CD4-positive, alpha-beta T cell (primary cell): ENCODE measurements around the gene DAPK1. TPM values are rescaled to one million over a fixed set of nuclear protein-coding genes. Genes with fewer than 3 reads are reported as not detected.

Experiments
- ATAC-seq: fragments of 200-7000 bp; cut with Tn5 transposase; one replicate; pipeline ENCODE4 v1.10.0; 2022; ENCODE audit warnings: mild to moderate bottlenecking; ENCODE audit not compliant: poor library complexity
- CTCF ChIA-PET: fragments of 350-600 bp; sonication (Branson Sonifier 250); formaldehyde crosslinking; loops from one replicate; lab custom pipeline; 2021; ENCODE audit warnings: antibody characterized with exemption, inconsistent platforms; lab: Charles Lee
- POLR2A ChIA-PET: fragments of 350-600 bp; sonication (Branson Sonifier 250); formaldehyde crosslinking; loops from one replicate; lab custom pipeline; 2021; ENCODE audit warnings: antibody characterized with exemption, inconsistent platforms; lab: Charles Lee
- DNase-seq, 14 experiments: peaks; one replicate each; pipeline ENCODE4 v3.0.0-alpha.2; 2013 to 2020; ENCODE audit warnings: mixed read lengths in 2 of 14
- H3K27ac ChIP-seq, 2 donors: one replicate each; pipeline versions ENCODE4 v1.5.1 to v1.7.0; 2013; ENCODE audit warnings: low read length in 2 of 2, low read depth in 1 of 2, mild to moderate bottlenecking in 1 of 2
- H3K27me3 ChIP-seq, 2 experiments: 1 replicate in 1 of 2; 2 replicates in 1 of 2; pipeline versions ENCODE4 v1.6.1 to v1.7.0; 2013; ENCODE audit warnings: low read length in 2 of 2, control low read depth in 1 of 2, mild to moderate bottlenecking in 1 of 2, moderate library complexity in 1 of 2; ENCODE audit not compliant: insufficient read depth in 2 of 2, control insufficient read depth in 1 of 2
- H3K36me3 ChIP-seq: one replicate; pipeline ENCODE4 v1.6.1; 2013; ENCODE audit warnings: low read length, control low read depth; ENCODE audit not compliant: insufficient read depth
- H3K4me1 ChIP-seq: one replicate; pipeline ENCODE4 v1.6.1; 2013; ENCODE audit warnings: low read length, control low read depth; ENCODE audit not compliant: insufficient read depth
- H3K4me3 ChIP-seq: one replicate; pipeline ENCODE4 v1.5.1; 2013; ENCODE audit warnings: mild to moderate bottlenecking, low read length, moderate library complexity
- H3K9me3 ChIP-seq, 2 experiments: 1 replicate in 1 of 2; 2 replicates in 1 of 2; pipeline versions ENCODE4 v1.6.1 to v1.7.0; 2013; ENCODE audit warnings: low read length in 2 of 2, mild to moderate bottlenecking in 2 of 2, control low read depth in 1 of 2, moderate library complexity in 1 of 2; ENCODE audit not compliant: control insufficient read depth in 1 of 2, insufficient read depth in 1 of 2
- H3K27ac Mint-ChIP-seq: one replicate; pipeline ENCODE4 v1.8.0; 2020; ENCODE audit warnings: mixed read lengths
- H3K27me3 Mint-ChIP-seq: one replicate; pipeline ENCODE4 v1.8.0; 2021; ENCODE audit warnings: mixed read lengths
- H3K36me3 Mint-ChIP-seq: one replicate; pipeline ENCODE4 v1.8.0; 2021; ENCODE audit warnings: low read depth, mixed read lengths
- H3K4me1 Mint-ChIP-seq: one replicate; pipeline ENCODE4 v1.8.0; 2021; ENCODE audit warnings: low read depth, mixed read lengths
- H3K4me3 Mint-ChIP-seq: one replicate; pipeline ENCODE4 v1.8.0; 2020; ENCODE audit warnings: mild to moderate bottlenecking, mixed read lengths
- H3K9me3 Mint-ChIP-seq: one replicate; pipeline ENCODE4 v1.8.0; 2020; ENCODE audit warnings: mixed read lengths
- CTCF ChIP-seq: fragments of 200-600 bp; IDR thresholded peaks from one replicate; pipeline ENCODE4 v1.8.0; 2022; ENCODE audit warnings: antibody characterized with exemption, mild to moderate bottlenecking
- intact Hi-C, 2 experiments: fragments of 100-400 bp; cut with DNase I in 1 of 2; cut with micrococcal nuclease in 1 of 2; formaldehyde crosslinking; loops; one replicate each; pipeline versions ENCODE4 v1.15.1 to v1.9.0; 2023 to 2025; cut with DNase I, micrococcal nuclease
- total RNA-seq, 174 experiments: library from RNA in 2 of 174; stranded (reverse) in 2 of 174; gene quantifications; one replicate each; pipeline ENCODE4 v1.2.3 and lab custom pipeline; 2021 to 2026

Gene DAPK1
- total RNA-seq, 2 experiments from 2014 or later: 2.7 TPM

GRCh38 chr9:87718231-87718630 lies 220.6 kb downstream of the DAPK1 start:
- intact Hi-C loops: no loop called here

GRCh38 chr9:87718852-87719612 lies 221.4 kb downstream of the DAPK1 start:
- ChIA-PET POLR2A (no interaction called here), CTCF (no interaction called here)
- H3K4me1 ChIP-seq: no peaks in the 10 kb centered on the region
- Mint-ChIP-seq H3K9me3 (no peaks in the 10 kb centered on the region), H3K4me3 (no peak overlapping the region), H3K4me1 (peaks cover 1% of the 10 kb centered on the region), H3K36me3 (no peaks in the 10 kb centered on the region), H3K27me3 (no peaks in the 10 kb centered on the region), H3K27ac (no peak overlapping the region)
- no peak for ATAC-seq
- H3K9me3 ChIP-seq: no peaks in the 10 kb centered on the region
- no peak for TF ChIP-seq CTCF
- DNase-seq: no peak
- no peaks in the 10 kb centered on the region for H3K36me3 ChIP-seq
- no peak overlapping the region for H3K27ac ChIP-seq
- H3K27me3 ChIP-seq: no peaks in the 10 kb centered on the region
- intact Hi-C loops: no loop called here
- H3K4me3 ChIP-seq: no peak overlapping the region

More at GRCh38 chr9:87718231-87718630, 220.6 kb downstream of the DAPK1 start:
- ATAC-seq (no peak), DNase-seq (no peak)
- ChIA-PET POLR2A (no interaction called here), CTCF (no interaction called here)
- no peaks in the 10 kb centered on the region for H3K9me3 ChIP-seq
- peaks cover 6% of the 10 kb centered on the region for H3K4me1 ChIP-seq
- no peaks in the 10 kb centered on the region for H3K27me3 ChIP-seq
- H3K36me3 Mint-ChIP-seq: no peaks in the 10 kb centered on the region
- H3K4me3 Mint-ChIP-seq: no peak overlapping the region
- TF ChIP-seq CTCF: no peak
- no peaks in the 10 kb centered on the region for H3K9me3 Mint-ChIP-seq
- no peak overlapping the region for H3K4me3 ChIP-seq
- no peaks in the 10 kb centered on the region for H3K36me3 ChIP-seq
- no peaks in the 10 kb centered on the region for H3K27me3 Mint-ChIP-seq
- no peak overlapping the region for H3K27ac Mint-ChIP-seq
- H3K4me1 Mint-ChIP-seq: peaks cover 9% of the 10 kb centered on the region
- H3K27ac ChIP-seq: no peak overlapping the region

GRCh38 chr9:87720173-87720572 lies 222.5 kb downstream of the DAPK1 start:
- H3K27me3 ChIP-seq: no peaks in the 10 kb centered on the region
- Mint-ChIP-seq H3K27me3 (no peaks in the 10 kb centered on the region), H3K4me3 (no peak overlapping the region), H3K4me1 (peaks cover 6% of the 10 kb centered on the region), H3K36me3 (no peaks in the 10 kb centered on the region), H3K9me3 (no peaks in the 10 kb centered on the region), H3K27ac (no peak overlapping the region)
- no peak overlapping the region for H3K27ac ChIP-seq
- intact Hi-C loops: loop anchor here in 1 of 2 experiments (5.0 kb wide), 1 partner anchor 33 kb away; no protein-coding TSS in a partner anchor
- ChIA-PET POLR2A (no interaction called here), CTCF (no interaction called here)
- H3K36me3 ChIP-seq: no peaks in the 10 kb centered on the region
- H3K4me1 ChIP-seq: no peaks in the 10 kb centered on the region
- ATAC-seq (no peak), DNase-seq (no peak)
- H3K4me3 ChIP-seq: no peak overlapping the region
- H3K9me3 ChIP-seq: no peaks in the 10 kb centered on the region
- TF ChIP-seq CTCF: no peak
